NCI-H2196 treated with DMSO at 0.1 percent for 48 hours (cell line): ENCODE data around the gene SLC47A1.

Experiments used
- DNase-seq: peaks from one replicate; lab custom pipeline; 2025; ENCODE audit not compliant: unreplicated experiment; lab: John Stamatoyannopoulos, UW

SLC47A1 gene

DNA sequence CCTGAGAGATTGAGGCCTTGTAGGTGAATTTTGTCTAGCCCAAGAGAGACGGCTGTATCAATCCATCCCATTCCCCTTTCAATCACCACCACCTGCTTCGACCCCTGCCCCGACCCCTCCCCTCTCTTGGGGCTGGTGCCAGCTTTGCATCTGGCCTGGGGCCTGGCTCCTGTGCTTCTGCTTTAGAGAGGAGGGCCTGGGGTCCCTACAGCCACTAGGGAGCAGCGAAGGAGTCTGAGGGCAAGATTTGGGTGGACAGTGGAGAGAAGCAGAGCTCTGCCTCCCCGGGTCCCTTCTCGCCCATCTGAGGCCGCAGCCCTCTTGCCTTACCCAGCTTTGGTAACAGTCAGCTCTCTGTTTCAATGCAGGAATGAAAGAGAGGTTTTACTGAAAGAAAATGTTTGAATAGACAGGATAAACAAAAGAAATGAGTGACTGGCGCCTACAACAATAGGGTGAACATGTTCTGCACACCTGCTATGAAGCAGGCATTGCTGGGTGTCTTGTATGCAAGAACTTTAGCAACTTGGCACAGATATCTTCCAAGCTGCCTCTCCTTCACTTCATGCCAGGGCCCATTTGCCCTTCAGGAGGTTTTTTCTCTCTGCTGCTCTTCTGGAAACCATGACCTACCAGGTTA is 57.4 kb downstream of the SLC47A1 start:
- no peak for DNase-seq

DNA sequence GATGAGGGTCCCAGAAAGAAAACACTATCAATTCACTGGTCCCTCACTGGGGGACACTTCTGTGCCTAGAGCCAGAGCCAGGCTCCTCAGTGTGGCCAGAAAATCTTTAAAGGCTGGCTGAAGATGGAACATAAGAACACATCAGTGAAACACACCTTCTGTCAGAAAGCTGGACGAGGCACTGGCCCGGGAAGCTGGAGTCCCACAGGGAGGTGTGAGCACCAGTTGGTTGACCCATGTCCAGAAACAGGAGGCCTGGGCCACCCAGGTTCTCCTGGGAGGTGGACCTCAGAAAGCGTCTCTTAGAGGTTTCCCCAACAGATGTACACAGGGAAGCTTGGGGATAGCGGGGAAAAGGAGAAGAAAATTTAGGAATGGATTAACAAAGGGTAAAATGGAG is 58.7 kb downstream of the SLC47A1 start:
- DNase-seq: no peak

DNA sequence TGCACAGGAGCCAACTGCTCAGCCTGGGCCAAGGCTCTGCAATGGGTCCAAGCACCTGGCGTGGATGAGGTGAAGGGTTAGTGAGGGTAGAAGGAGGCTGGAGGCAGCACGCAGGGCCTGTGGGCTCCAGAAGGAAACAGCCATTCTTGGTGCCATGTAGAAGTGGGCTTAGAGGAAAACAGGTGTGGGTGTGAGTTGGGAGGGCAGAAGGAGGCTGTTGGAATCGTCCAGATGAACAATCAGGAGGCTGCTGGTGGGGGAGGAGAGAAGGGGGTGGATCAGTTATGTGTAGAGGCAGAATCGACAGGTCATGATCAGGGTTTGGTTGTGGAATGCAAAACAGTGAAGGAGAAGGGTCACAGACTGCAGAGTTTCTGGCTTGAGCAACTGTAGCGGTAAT is 63.2 kb downstream of the SLC47A1 start:
- no peak for DNase-seq

DNA sequence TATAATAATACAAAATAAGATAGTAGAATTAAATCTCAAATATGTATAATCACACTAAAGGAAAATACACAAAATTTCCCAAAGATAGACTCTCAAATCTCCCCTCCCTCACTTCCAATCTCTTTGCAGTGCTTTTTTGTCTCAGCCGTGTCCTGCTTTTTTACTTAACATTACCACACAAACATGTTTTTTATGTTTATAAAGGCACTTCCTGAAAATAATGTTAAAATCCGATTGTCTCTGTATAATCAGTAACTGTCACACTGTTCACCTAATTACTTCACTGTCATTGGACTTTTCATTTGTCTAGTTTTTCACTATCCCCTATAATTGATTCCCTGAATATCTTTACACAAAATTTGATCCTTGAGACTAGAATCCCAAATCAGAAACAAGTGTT is 76.7 kb downstream of the SLC47A1 start:
- DNase-seq: no peak

- DNase-seq: no peak
Observed at GRCh38 chr17:19610879-19611278, 77.2 kb downstream of the SLC47A1 start.

GRCh38 chr17:19613979-19614378 is 80.3 kb downstream of the SLC47A1 start:
- DNase-seq: no peak

DNA sequence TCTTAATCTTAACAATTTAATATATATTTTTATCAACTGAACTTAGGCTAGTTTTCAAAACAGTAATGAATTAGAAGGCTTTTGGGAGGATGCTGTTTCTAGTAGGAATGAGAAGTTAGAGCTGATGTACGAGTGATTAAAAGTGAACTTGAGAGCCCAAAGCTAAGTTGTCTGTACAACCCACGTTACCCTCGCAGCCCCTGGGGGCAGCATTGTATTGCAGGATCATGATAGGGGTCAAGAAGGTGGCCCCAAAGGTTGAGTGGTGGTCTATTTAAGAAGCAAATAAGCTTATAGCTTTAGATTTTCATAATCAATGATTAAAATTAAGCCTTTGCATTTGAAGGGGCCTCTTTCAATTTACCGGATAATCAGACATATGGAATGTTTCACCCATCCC is 81.2 kb downstream of the SLC47A1 start:
- no peak for DNase-seq

- DNase-seq: no peak
Observed at GRCh38 chr17:19618015-19618414, 84.4 kb downstream of the SLC47A1 start.

DNA sequence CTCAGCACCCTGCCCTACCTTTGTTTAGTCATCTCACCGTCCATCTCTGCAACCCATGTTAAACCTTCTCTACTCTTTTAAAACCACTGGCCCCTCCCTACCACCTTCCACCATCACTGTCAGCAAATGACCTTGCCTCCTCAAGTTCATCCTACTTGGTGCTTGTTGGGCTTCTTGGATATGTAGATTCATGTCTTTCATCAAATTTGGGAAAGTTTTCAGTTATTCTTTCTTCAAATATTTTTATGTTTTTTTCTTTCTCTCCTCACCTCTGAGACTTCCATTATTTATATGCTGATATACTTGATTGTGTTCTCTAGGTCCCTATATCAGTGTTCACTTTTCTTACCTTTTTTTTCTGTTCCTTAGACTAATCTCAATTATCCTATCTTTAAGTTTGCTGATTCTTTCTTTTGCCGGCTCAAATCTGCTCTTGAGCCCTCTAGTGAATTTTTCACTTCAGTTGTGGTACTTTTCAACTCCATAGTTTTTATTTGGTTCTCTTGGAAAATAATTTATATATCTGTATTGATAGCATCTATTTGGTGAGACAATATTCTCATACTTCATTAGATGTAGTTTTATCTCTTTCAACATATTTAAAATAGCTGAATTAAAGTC is 86.2 kb downstream of the SLC47A1 start:
- DNase-seq: no peak

DNA sequence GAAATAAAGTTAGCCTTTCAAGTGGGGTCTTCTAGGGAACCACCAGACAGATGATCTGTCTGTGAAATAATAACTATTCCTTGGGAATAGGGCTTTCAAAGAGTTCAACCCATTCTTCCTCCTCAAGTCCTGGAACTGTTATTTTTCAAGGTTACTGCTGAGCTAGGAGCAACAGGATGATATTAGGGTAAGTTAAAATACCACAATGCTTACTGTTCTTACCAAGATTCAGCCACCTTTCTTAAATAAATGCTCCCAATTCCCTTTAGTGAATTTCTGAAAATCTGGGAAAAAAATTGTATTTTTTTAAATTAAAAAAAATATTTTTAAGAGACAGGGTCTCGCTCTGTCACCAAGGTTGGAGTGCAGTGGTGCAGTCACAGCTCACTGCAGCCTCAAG is 88.0 kb downstream of the SLC47A1 start:
- DNase-seq: no peak

DNA sequence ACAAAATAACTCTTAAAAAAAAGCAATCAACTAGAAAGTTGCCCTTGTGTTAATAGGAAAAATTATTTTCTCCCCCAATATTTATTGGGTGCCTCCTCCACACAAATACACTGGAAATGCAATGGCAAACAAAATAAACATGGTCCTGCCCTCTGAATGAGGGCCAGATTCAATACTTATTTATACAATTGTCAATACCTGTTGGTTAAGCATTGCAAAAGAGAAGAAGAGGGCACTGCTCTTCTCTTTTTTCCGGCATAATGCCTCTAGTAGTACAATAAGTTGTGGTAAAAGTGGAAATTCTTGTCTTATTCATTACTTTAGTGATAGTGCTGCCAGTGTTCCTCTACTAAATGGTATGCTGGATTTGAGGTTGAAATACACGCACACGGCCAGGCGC is 92.4 kb downstream of the SLC47A1 start:
- DNase-seq: no peak
